Uterus (tissue), 2 donors: ENCODE measurements around the gene VAT1L.

Experiments used
- CTCF ChIP-seq, 4 experiments: fragments of 200-600 bp in 2 of 4; fragments of 450-650 bp in 2 of 4; sonication (generic) in 2 of 4; IDR thresholded peaks; one replicate each; pipeline ENCODE4 v1.5.1; 2016 to 2019; ENCODE audit warnings: antibody characterized with exemption in 4 of 4, mild to moderate bottlenecking in 2 of 4, moderate library complexity in 1 of 4
- POLR2A ChIP-seq, 2 donors: fragments of 450-650 bp; IDR thresholded peaks; one replicate each; pipeline ENCODE4 v1.6.1; 2016; ENCODE audit warnings: antibody characterized with exemption in 2 of 2, mild to moderate bottlenecking in 1 of 2, moderate library complexity in 1 of 2

- no peak for TF ChIP-seq POLR2A (IDR thresholded peaks at IDR 0.05)
- no peak for TF ChIP-seq CTCF (IDR thresholded peaks at IDR 0.05)
Observed at GRCh38 chr16:77820340-77820739, 32.0 kb downstream of the VAT1L start.
